H1 (cell line): Measurements from ENCODE around the gene HSCB. TPM values are rescaled to one million over a fixed set of nuclear protein-coding genes. Genes with fewer than 3 reads are reported as not detected.
"Not testable (repeated sequence)": the region's sequence is repeated elsewhere in the genome, so short reads cannot be mapped to it uniquely, and the experiment has no call there.

Experiments used
- CTCF ChIA-PET: fragments of 300-600 bp; sonication (Branson Sonifier 250); formaldehyde crosslinking; loops from one replicate; lab custom pipeline; 2021; ENCODE audit not compliant: partially characterized antibody; lab: Charles Lee
- POLR2A ChIA-PET: fragments of 300-600 bp; sonication (Branson Sonifier 250); formaldehyde crosslinking; loops from one replicate; lab custom pipeline; 2021; ENCODE audit warnings: inconsistent platforms; ENCODE audit not compliant: partially characterized antibody; lab: Charles Lee
- DNase-seq, 2 experiments: peaks; one replicate each; pipeline versions ENCODE4 v3.0.0 to v3.0.0-alpha.2; 2010 to 2022; ENCODE audit warnings: low spot score in 2 of 2, low read depth in 1 of 2, mixed read lengths in 1 of 2
- FAIRE-seq: peaks from 2 replicates; lab custom pipeline; 2011; peaks lifted over from hg19 to GRCh38; lab: Jason Lieb, UNC
- H2AFZ ChIP-seq: 2 replicates; pipeline ENCODE4 v1.8.1; 2012; ENCODE audit warnings: low read length, inconsistent platforms
- H2AK5ac ChIP-seq: 2 replicates; pipeline ENCODE4 v1.6.1; 2013; ENCODE audit warnings: low read depth, low read length
- H2BK120ac ChIP-seq: replicated peaks from 2 replicates; pipeline ENCODE3; 2013; ENCODE audit warnings: low read depth, low read length, inconsistent platforms
- H2BK12ac ChIP-seq: 2 replicates; pipeline ENCODE4 v1.6.1; 2013; ENCODE audit warnings: low read depth, low read length
- H2BK15ac ChIP-seq: 2 replicates; pipeline ENCODE4 v1.6.1; 2013; ENCODE audit warnings: low read length
- H2BK20ac ChIP-seq: 2 replicates; pipeline ENCODE4 v1.6.1; 2013; ENCODE audit warnings: low read length
- H2BK5ac ChIP-seq: 2 replicates; pipeline ENCODE4 v1.6.1; 2013; ENCODE audit warnings: low read depth, low read length
- H3K14ac ChIP-seq: 2 replicates; pipeline ENCODE4 v1.6.1; 2013; ENCODE audit warnings: inconsistent platforms; ENCODE audit not compliant: insufficient read length
- H3K18ac ChIP-seq: 2 replicates; pipeline ENCODE4 v1.6.1; 2013; ENCODE audit warnings: low read length; ENCODE audit errors: extremely low read depth
- H3K23ac ChIP-seq: 2 replicates; pipeline ENCODE4 v1.6.1; 2013; ENCODE audit warnings: inconsistent platforms; ENCODE audit not compliant: insufficient read length
- H3K23me2 ChIP-seq: 2 replicates; pipeline ENCODE4 v1.6.1; 2013; ENCODE audit warnings: low read depth, low read length
- H3K27ac ChIP-seq: 2 replicates; pipeline ENCODE4 v1.6.1; 2011; ENCODE audit warnings: low read depth, low read length, inconsistent platforms
- H3K27me3 ChIP-seq, 4 experiments: replicated peaks in 1 of 4; 1 replicate in 1 of 4; 2 replicates in 3 of 4; pipeline versions ENCODE4 v1.6.1 to v1.8.1; 2011 to 2013; ENCODE audit warnings: low read length in 3 of 4, mild to moderate bottlenecking in 3 of 4, inconsistent platforms in 2 of 4, mixed read lengths in 2 of 4, moderate library complexity in 1 of 4; ENCODE audit not compliant: control insufficient read depth in 3 of 4, insufficient read depth in 3 of 4; ENCODE audit errors: extremely low read depth in 1 of 4
- H3K36me3 ChIP-seq, 4 experiments: 2 replicates each; pipeline versions ENCODE4 v1.6.1 to v1.8.1; 2011 to 2013; ENCODE audit warnings: mild to moderate bottlenecking in 4 of 4, low read length in 3 of 4, moderate library complexity in 2 of 4, control low read depth in 1 of 4, inconsistent platforms in 1 of 4; ENCODE audit not compliant: insufficient read depth in 4 of 4, control insufficient read depth in 2 of 4
- H3K4ac ChIP-seq: replicated peaks from 2 replicates; pipeline ENCODE3; 2013; ENCODE audit warnings: low read length, low read depth, mixed read lengths, inconsistent platforms; ENCODE audit not compliant: insufficient read length
- H3K4me1 ChIP-seq, 4 experiments: replicated peaks in 1 of 4; 1 replicate in 1 of 4; 2 replicates in 3 of 4; pipeline versions ENCODE4 v1.6.1 to v1.8.1; 2011 to 2013; ENCODE audit warnings: low read length in 3 of 4, inconsistent platforms in 2 of 4, mixed read lengths in 1 of 4; ENCODE audit not compliant: insufficient read depth in 4 of 4, control insufficient read depth in 3 of 4
- H3K4me2 ChIP-seq, 2 experiments: 2 replicates each; pipeline versions ENCODE4 v1.6.1 to v1.8.1; 2011 to 2013; ENCODE audit warnings: low read depth in 2 of 2, low read length in 2 of 2, control low read depth in 1 of 2, inconsistent platforms in 1 of 2, mild to moderate bottlenecking in 1 of 2; ENCODE audit not compliant: insufficient read depth in 1 of 2
- H3K4me3 ChIP-seq, 4 experiments: fragments of 200-600, 300-600 bp in 1 of 4; sonication (generic), shearing (Covaris generic), sonication (Bioruptor Twin) in 1 of 4; 2 replicates each; pipeline versions ENCODE4 v1.5.1 to v1.8.1; 2011 to 2016; ENCODE audit warnings: low read length in 4 of 4, low read depth in 3 of 4, control low read depth in 2 of 4, inconsistent platforms in 2 of 4, mild to moderate bottlenecking in 2 of 4, mixed read lengths in 1 of 4, moderate library complexity in 1 of 4; ENCODE audit not compliant: insufficient read depth in 2 of 4; ENCODE audit errors: extremely low read depth in 1 of 4
- H3K56ac ChIP-seq: replicated peaks from 2 replicates; pipeline ENCODE3; 2013; ENCODE audit warnings: low read depth, mild to moderate bottlenecking, mixed read lengths, low read length, inconsistent platforms; ENCODE audit not compliant: insufficient read length
- H3K79me1 ChIP-seq: 2 replicates; pipeline ENCODE4 v1.6.1; 2013; ENCODE audit warnings: low read depth, low read length, control low read depth
- H3K79me2 ChIP-seq, 2 experiments: 2 replicates each; pipeline versions ENCODE4 v1.6.1 to v1.8.1; 2012 to 2013; ENCODE audit warnings: low read length in 2 of 2, mild to moderate bottlenecking in 2 of 2, inconsistent platforms in 1 of 2; ENCODE audit not compliant: insufficient read depth in 2 of 2, control insufficient read depth in 1 of 2
- H3K9ac ChIP-seq, 4 experiments: replicated peaks in 1 of 4; 1 replicate in 1 of 4; 2 replicates in 3 of 4; pipeline versions ENCODE4 v1.6.1 to v1.8.1; 2011 to 2013; ENCODE audit warnings: low read depth in 3 of 4, low read length in 3 of 4, control low read depth in 2 of 4, mild to moderate bottlenecking in 2 of 4, moderate library complexity in 2 of 4, inconsistent platforms in 1 of 4; ENCODE audit errors: extremely low read depth in 1 of 4
- H3K9me3 ChIP-seq, 2 experiments: 2 replicates each; pipeline versions ENCODE4 v1.6.1 to v1.8.1; 2012 to 2013; ENCODE audit warnings: mild to moderate bottlenecking in 2 of 2, moderate library complexity in 2 of 2, control low read depth in 1 of 2, inconsistent platforms in 1 of 2, low read depth in 1 of 2, low read length in 1 of 2, mixed read lengths in 1 of 2; ENCODE audit not compliant: insufficient read depth in 2 of 2
- H4K20me1 ChIP-seq, 2 experiments: replicated peaks in 1 of 2; 2 replicates each; pipeline versions ENCODE3 to v1.8.1; 2011 to 2013; ENCODE audit warnings: inconsistent platforms in 2 of 2, low read length in 2 of 2, mild to moderate bottlenecking in 1 of 2; ENCODE audit not compliant: insufficient read depth in 2 of 2, control insufficient read depth in 1 of 2
- H4K5ac ChIP-seq: 2 replicates; pipeline ENCODE4 v1.6.1; 2013; ENCODE audit warnings: low read length, low read depth, mixed read lengths, inconsistent platforms; ENCODE audit not compliant: insufficient read length
- H4K8ac ChIP-seq: 2 replicates; pipeline ENCODE4 v1.8.0; 2013; ENCODE audit warnings: mild to moderate bottlenecking, moderate library complexity, low read length, inconsistent platforms; ENCODE audit not compliant: insufficient read depth; ENCODE audit errors: extremely low read depth
- H4K91ac ChIP-seq: replicated peaks from 2 replicates; pipeline ENCODE3; 2013; ENCODE audit warnings: low read length, mixed read lengths, inconsistent platforms; ENCODE audit not compliant: insufficient read length
- WGBS, 2 experiments: shearing (Covaris generic) in 1 of 2; methylation state at CpG; one replicate each; pipeline versions ENCODE4 v1.1.6 to v1.1.7; 2013 to 2015; ENCODE audit warnings: low lambda C conversion rate in 2 of 2, mixed read lengths in 2 of 2, inconsistent platforms in 1 of 2, low coverage in 1 of 2, missing lambda C conversion rate in 1 of 2; ENCODE audit not compliant: insufficient replicate concordance in 2 of 2, insufficient coverage in 1 of 2, insufficient read length in 1 of 2; ENCODE audit errors: extremely low coverage in 1 of 2, missing lambda C conversion rate in 1 of 2; 5-methylcytosine and 5-hydroxymethylcytosine counted together
- polyA plus RNA-seq, 7 experiments: library from polyadenylated mRNA; depleted of rRNA in 3 of 7; stranded (reverse) in 5 of 7; unstranded in 2 of 7; fragments of >200 nt in 5 of 7; fragments of 200-250 nt in 2 of 7; gene quantifications; 1 replicate in 5 of 7; 2 replicates in 1 of 7; 4 replicates in 1 of 7; pipeline versions ENCODE4 v1.2.1 to v1.2.3, GENCODE V29; 2011 to 2013; ENCODE audit warnings: missing spikeins in 2 of 7, mixed read lengths in 2 of 7
- total RNA-seq: library from RNA; stranded (reverse); fragmentation: NEBNext Ultra II Directional; extraction: Animal tissue kit (Norgen Biotek cat#: 25700); gene quantifications from 2 replicates; pipeline ENCODE4 v1.2.1, GENCODE V29; 2021

Gene HSCB
- total and polyA plus RNA-seq, 2 of the 8 experiments (the other 6 are each of a cell fraction or from before 2014, with no cell fraction given): 14.7 to 16.6 TPM

- ChIA-PET POLR2A (interaction anchor here (1.3 to 4.3 kb wide), 5 partner anchors 8 to 37 kb away, joined by 5 to 31 read pairs (median 15); partner anchors contain the start of genes CCDC117, CHEK2, HSCB and XBP1), CTCF (interaction anchor here (1.0 to 2.1 kb wide), 3 partner anchors 11 to 278 kb away, joined by 3 to 6 read pairs (median 6); partner anchors contain the start of gene CCDC117)
- H2BK120ac ChIP-seq, H4K20me1 ChIP-seq, H3K23ac ChIP-seq, H3K9ac ChIP-seq, H3K4me1 ChIP-seq, H3K4me2 ChIP-seq, FAIRE-seq, H2BK15ac ChIP-seq, H2BK20ac ChIP-seq, H3K9me3 ChIP-seq, H3K27me3 ChIP-seq, H4K8ac ChIP-seq, H4K5ac ChIP-seq, H2BK12ac ChIP-seq, H3K79me1 ChIP-seq, H2AFZ ChIP-seq, H3K23me2 ChIP-seq, H3K14ac ChIP-seq, H3K27ac ChIP-seq, H3K4ac ChIP-seq, H3K4me3 ChIP-seq, H3K79me2 ChIP-seq, H3K36me3 ChIP-seq, H3K56ac ChIP-seq, DNase-seq: not testable (repeated sequence)
- peak overlapping the region; percentile 78; the same call in 1 of the 2 replicates for H2BK5ac ChIP-seq
- peak overlapping the region; percentile 64; the same call in 1 of the 2 replicates for H3K18ac ChIP-seq
- peak overlapping the region; percentile 84 for H4K91ac ChIP-seq
- 0 out of 2 replicates have a peak overlapping the region, but pooled peaks have one; percentile 54 for H2AK5ac ChIP-seq
- 95% methylated on average over 4 of the region's 4 CpGs; no CpG with 5 or more reads in 1 of the 2 experiments for WGBS, 2 experiments
Measured at GRCh38 chr22:28762000-28762399, 20.2 kb downstream of the HSCB start.
